HepG2 (cell line): ENCODE results near the gene RDM1. TPM values are rescaled to one million over a fixed set of nuclear protein-coding genes. Genes with fewer than 3 reads are reported as not detected.

Source experiments
- ATAC-seq: fragments of 200-7000 bp; cut with Tn5 transposase; 3 replicates; pipeline ENCODE4 v1.9.1; 2020; ENCODE audit warnings: mild to moderate bottlenecking, moderate library complexity
- BruUV-seq: library from RNA; stranded (reverse); fragments of 400-500 nt; replicated peaks from 2 replicates; lab custom pipeline; 2021; lab: Mats Ljungman, UMichigan
- CTCF ChIA-PET: fragments of 300-600 bp; formaldehyde crosslinking; extraction: SDS; loops from one replicate; lab custom pipeline; 2021; ENCODE audit warnings: low total read pairs, inconsistent platforms, low intra/inter-chr PET ratio; lab: Yijun Ruan, JAX
- POLR2A ChIA-PET: fragments of 350-600 bp; sonication (Branson Sonifier 250); formaldehyde crosslinking; loops from one replicate; lab custom pipeline; 2020; ENCODE audit warnings: antibody characterized with exemption, inconsistent platforms; lab: Yijun Ruan, JAX
- DNase-seq: peaks from one replicate; pipeline ENCODE4 v3.0.0-alpha.2; 2015; ENCODE audit warnings: low spot score
- FAIRE-seq: peaks from 3 replicates; lab custom pipeline; 2011; peaks lifted over from hg19 to GRCh38; lab: Jason Lieb, UNC
- H2AFZ ChIP-seq: one replicate; pipeline ENCODE4 v1.6.1; 2011; ENCODE audit warnings: low read length, inconsistent platforms
- H3K27ac ChIP-seq: fragments of 300-600 bp; 3 replicates; pipeline ENCODE4 v1.8.0; 2011; ENCODE audit warnings: mixed run types, mild to moderate bottlenecking, mixed read lengths, low read length, inconsistent platforms; ENCODE audit not compliant: insufficient read depth; ENCODE audit errors: extremely low read length
- H3K27me3 ChIP-seq, 2 experiments: fragments of 200-600 bp in 1 of 2; 2 replicates in 1 of 2; 3 replicates in 1 of 2; pipeline versions ENCODE4 v1.6.0 to v1.8.0; 2011; ENCODE audit warnings: low read length in 2 of 2, mild to moderate bottlenecking in 2 of 2, moderate library complexity in 2 of 2, inconsistent platforms in 1 of 2; ENCODE audit not compliant: insufficient read depth in 2 of 2, control insufficient read depth in 1 of 2
- H3K36me3 ChIP-seq, 2 experiments: fragments of 200-600 bp in 1 of 2; replicated peaks in 1 of 2; 2 replicates in 1 of 2; 3 replicates in 1 of 2; pipeline versions ENCODE4 v1.5.1 to v1.8.0; 2011; ENCODE audit warnings: low read length in 2 of 2, inconsistent platforms in 1 of 2; ENCODE audit not compliant: insufficient read depth in 2 of 2, control insufficient read depth in 1 of 2
- H3K4me1 ChIP-seq: 2 replicates; pipeline ENCODE4 v1.5.1; 2012; ENCODE audit warnings: low read length, inconsistent platforms; ENCODE audit not compliant: insufficient read depth
- H3K4me2 ChIP-seq: 2 replicates; pipeline ENCODE4 v1.6.0; 2011; ENCODE audit warnings: low read depth, low read length, inconsistent platforms
- H3K4me3 ChIP-seq, 3 experiments: fragments of 200-600 bp in 1 of 3; sonication (generic), shearing (Covaris generic) in 1 of 3; replicated peaks in 1 of 3; 2 replicates each; pipeline ENCODE4 v1.5.1; 2011 to 2016; ENCODE audit warnings: low read length in 3 of 3, inconsistent platforms in 2 of 3, low read depth in 2 of 3, mild to moderate bottlenecking in 2 of 3, control low read depth in 1 of 3, mixed read lengths in 1 of 3; ENCODE audit not compliant: insufficient read depth in 1 of 3
- H3K79me2 ChIP-seq: one replicate; pipeline ENCODE4 v1.6.1; 2011; ENCODE audit warnings: low read length, inconsistent platforms; ENCODE audit not compliant: insufficient read depth
- H3K9ac ChIP-seq: 2 replicates; pipeline ENCODE4 v1.6.0; 2011; ENCODE audit warnings: mild to moderate bottlenecking, low read depth, low read length, inconsistent platforms; ENCODE audit not compliant: insufficient read depth
- H3K9me3 ChIP-seq: 2 replicates; pipeline ENCODE4 v1.5.1; 2012; ENCODE audit warnings: mild to moderate bottlenecking, low read length
- H4K20me1 ChIP-seq: 2 replicates; pipeline ENCODE4 v1.6.0; 2011; ENCODE audit warnings: inconsistent platforms, mild to moderate bottlenecking, low read length, moderate library complexity; ENCODE audit not compliant: insufficient read depth
- ATAD3A ChIP-seq: sonication (generic); formaldehyde crosslinking; IDR thresholded peaks from 2 replicates; pipeline ENCODE4 v1.4.0; 2020; ENCODE audit warnings: missing genetic modification reagents
- HNRNPL ChIP-seq: fragments of 200-400 bp; formaldehyde crosslinking; IDR thresholded peaks from 2 replicates; pipeline ENCODE4 v1.6.1; 2017; ENCODE audit warnings: mild to moderate bottlenecking, low read depth, low read length
- KLF16 ChIP-seq, 2 experiments: sonication (generic) in 1 of 2; formaldehyde crosslinking in 1 of 2; IDR thresholded peaks; 2 replicates each; pipeline versions ENCODE4 v1.6.1 to v1.8.0; 2016 to 2023; ENCODE audit warnings: missing genetic modification reagents in 2 of 2, missing compliant biosample characterization in 1 of 2
- ONECUT2 ChIP-seq: sonication (generic); formaldehyde crosslinking; IDR thresholded peaks from 2 replicates; pipeline ENCODE4 v1.4.0; 2020; ENCODE audit warnings: missing genetic modification reagents
- ZNF224 ChIP-seq: sonication (generic); formaldehyde crosslinking; IDR thresholded peaks from 2 replicates; pipeline ENCODE4 v1.5.0; 2020; ENCODE audit warnings: mild to moderate bottlenecking, missing genetic modification reagents
- ZNF326 ChIP-seq: sonication (generic); formaldehyde crosslinking; IDR thresholded peaks from 2 replicates; pipeline ENCODE4 v1.4.0; 2020; ENCODE audit warnings: missing genetic modification reagents, borderline replicate concordance
- ZNF407 ChIP-seq: sonication (generic); formaldehyde crosslinking; IDR thresholded peaks from one replicate; pipeline ENCODE4 v1.5.1; 2020; ENCODE audit warnings: mild to moderate bottlenecking, missing genetic modification reagents; ENCODE audit errors: not compliant biosample characterization
- ZNF460 ChIP-seq: sonication (generic); formaldehyde crosslinking; IDR thresholded peaks from 2 replicates; pipeline ENCODE4 v1.5.1; 2020; ENCODE audit warnings: missing genetic modification reagents, mild to moderate bottlenecking, borderline replicate concordance
- WGBS: methylation state at CpG from one replicate; pipeline ENCODE4 v1.1.6; 2017; ENCODE audit warnings: low lambda C conversion rate; 5-methylcytosine and 5-hydroxymethylcytosine counted together
- in situ Hi-C: cut with HindIII; loops from 2 replicates; pipeline ENCODE4 v1.10.0; 2017; ENCODE audit warnings: low pct_unique_long_range_greater_than_20kb; ENCODE audit not compliant: extremely low pct_ligation_motif_present
- intact Hi-C: fragments of 100-400 bp; cut with micrococcal nuclease; formaldehyde crosslinking; loops from one replicate; pipeline ENCODE4 v1.10.0; 2022; ENCODE audit not compliant: unreplicated experiment
- polyA plus RNA-seq, 8 experiments: library from polyadenylated mRNA; depleted of rRNA in 3 of 8; stranded (reverse) in 7 of 8; unstranded in 1 of 8; fragments of >200 nt; fragmentation: Illumina TruSeq in 4 of 8; extraction: Trizol in 4 of 8; gene quantifications; 2 replicates each; pipeline versions ENCODE4 v1.2.1 to v1.2.3, GENCODE V29; 2011 to 2016; ENCODE audit warnings: low read depth in 4 of 8, missing spikeins in 1 of 8, mixed read lengths in 1 of 8; ENCODE audit not compliant: insufficient read depth in 1 of 8
- total RNA-seq, 5 experiments: library from RNA; depleted of rRNA; stranded (reverse); fragments of >200 nt; fragmentation: Illumina TruSeq; extraction: Trizol; gene quantifications; 2 replicates each; pipeline ENCODE4 v1.2.3, GENCODE V29; 2016; ENCODE audit warnings: low read depth in 1 of 5

The RDM1 gene
- total and polyA plus RNA-seq, 2 of the 13 experiments (the other 11 are each of a cell fraction or from before 2014, with no cell fraction given): 0.28 to 0.40 TPM

DNA sequence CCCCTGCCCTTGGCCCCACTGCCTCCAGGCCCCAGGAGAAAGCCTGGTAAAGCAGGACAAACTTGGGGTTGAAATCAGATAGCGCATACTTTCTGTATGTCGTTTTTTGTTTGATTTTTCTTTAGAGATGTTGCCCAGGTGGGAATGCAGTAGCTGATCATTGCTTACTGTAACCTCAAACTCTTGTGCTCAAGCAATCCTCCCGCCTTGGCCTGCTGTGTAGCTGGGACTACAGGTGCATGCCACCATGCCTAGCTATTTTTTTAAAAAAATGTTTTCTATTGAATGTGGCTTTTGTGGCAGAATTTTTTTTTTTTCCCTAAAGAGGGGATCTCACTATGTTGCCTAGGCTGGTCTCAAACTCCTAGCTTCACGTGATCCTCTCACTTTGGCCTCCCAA, 39.3 kb downstream of the RDM1 start (continued):
- TF ChIP-seq ZNF407 (CRISPR knock-in tag): no peak
- TF ChIP-seq ZNF326 (CRISPR knock-in tag): no peak

- Histone ChIP-seq H3K4me3 (no peak overlapping the region), H3K36me3 (no peaks in the 10 kb centered on the region), H4K20me1 (no peaks in the 10 kb centered on the region), H3K9me3 (no peaks in the 10 kb centered on the region), H3K4me2 (no peak overlapping the region), H3K27me3 (peaks cover 1 to 10% of the 10 kb centered on the region in 2 experiments; a peak in 2 of 5 replicates), H3K4me1 (no peaks in the 10 kb centered on the region), H3K79me2 (no peaks in the 10 kb centered on the region), H2AFZ (no peak overlapping the region), H3K27ac (no peak overlapping the region), H3K9ac (no peak overlapping the region)
- intact Hi-C loops (no loop called here), in situ Hi-C loops (no loop called here)
- TF ChIP-seq ATAD3A (CRISPR knock-in tag) (no peak), HNRNPL (no peak), ZNF224 (CRISPR knock-in tag) (no peak), KLF16 (CRISPR knock-in tag; IDR thresholded peaks at IDR 0.05) (no peak), ONECUT2 (no peak), ZNF460 (CRISPR knock-in tag) (no peak)
- no peak for ATAC-seq
- no peak for DNase-seq
- BruUV-seq: no TSS peak
- no peak for FAIRE-seq
- WGBS: 33% methylated on average over 4 of the region's 4 CpGs
- CTCF ChIA-PET: no interaction called here
- POLR2A ChIA-PET: no interaction called here
These were observed 39.8 kb downstream of the RDM1 start for GRCh38 chr17:35890774-35891155.
